ENCODE measurements around the gene PPP2R2C. TPM values are rescaled to one million over a fixed set of nuclear protein-coding genes. Genes with fewer than 3 reads are reported as not detected.

Gene PPP2R2C
- total RNA-seq, 1 experiment from 2014 or later: 0.03 TPM

GRCh38 chr4:6469898-6470501, 2.4 kb downstream of the PPP2R2C start:
- no peak for DNase-seq (ENCODE audit: low spot score)

DNA sequence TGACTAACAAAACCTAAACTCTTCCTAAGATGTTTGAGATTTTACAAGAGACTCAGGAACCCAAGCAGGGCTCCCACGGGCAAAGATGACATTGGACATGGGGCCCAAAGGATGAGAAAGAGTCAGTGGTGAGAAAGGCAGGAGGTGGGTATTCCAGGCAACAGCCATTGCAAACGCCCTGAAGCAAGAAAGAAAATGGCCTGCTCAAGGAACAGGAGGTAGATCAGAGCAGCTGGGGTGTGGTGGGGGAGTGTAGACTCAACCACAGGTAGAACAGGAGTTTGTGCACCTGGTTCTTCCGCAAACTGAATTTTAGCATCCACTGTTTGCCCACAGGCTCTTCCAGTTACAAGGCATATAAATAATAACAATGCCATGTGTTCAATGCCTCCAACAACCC, 3.3 kb downstream of the PPP2R2C start:
- no peak for DNase-seq (ENCODE audit: low spot score)

DNA sequence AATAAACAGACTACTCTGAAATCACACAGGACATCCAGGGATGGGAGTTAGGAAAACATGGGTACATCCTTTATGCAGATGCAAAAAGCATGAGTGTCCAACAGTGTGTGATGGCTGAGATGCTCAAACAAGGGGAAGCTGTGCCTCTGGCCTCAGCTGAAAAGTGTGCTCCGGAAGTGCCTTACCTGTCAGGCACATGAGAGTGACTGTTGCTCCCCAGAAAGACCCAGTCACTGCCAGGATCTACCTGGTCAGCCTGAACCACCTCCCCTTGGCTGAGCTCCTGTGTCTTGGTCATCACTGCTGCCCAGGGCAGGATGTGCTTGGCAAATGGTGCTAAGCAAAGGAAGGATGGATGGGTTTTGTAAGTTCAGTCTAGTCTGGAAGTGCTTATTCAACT, 4.0 kb downstream of the PPP2R2C start:
- DNase-seq (ENCODE audit: low spot score): no peak

DNA sequence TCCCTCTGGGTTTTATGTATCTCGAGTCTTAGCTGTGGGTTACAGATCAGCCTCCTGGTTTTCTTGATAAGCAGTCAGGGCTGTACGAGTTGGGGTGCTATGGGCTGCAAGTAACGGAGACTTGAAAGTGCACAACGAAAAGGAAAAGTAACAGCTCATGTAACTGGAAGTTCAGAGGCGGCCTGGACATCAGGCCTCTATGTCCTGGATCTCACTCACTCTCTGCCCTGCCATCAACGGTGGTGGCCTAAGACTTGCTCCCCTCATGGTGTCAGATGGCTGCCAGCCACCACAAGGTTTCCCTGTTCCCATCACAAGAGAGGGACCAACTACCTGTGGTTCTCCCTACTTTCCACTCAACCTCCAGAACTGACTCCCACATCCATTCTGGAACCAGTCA, 4.8 kb downstream of the PPP2R2C start:
- no peak for DNase-seq (ENCODE audit: low spot score)

GRCh38 chr4:6466756-6467381, 5.5 kb downstream of the PPP2R2C start:
- no peak for DNase-seq (ENCODE audit: low spot score)

DNA sequence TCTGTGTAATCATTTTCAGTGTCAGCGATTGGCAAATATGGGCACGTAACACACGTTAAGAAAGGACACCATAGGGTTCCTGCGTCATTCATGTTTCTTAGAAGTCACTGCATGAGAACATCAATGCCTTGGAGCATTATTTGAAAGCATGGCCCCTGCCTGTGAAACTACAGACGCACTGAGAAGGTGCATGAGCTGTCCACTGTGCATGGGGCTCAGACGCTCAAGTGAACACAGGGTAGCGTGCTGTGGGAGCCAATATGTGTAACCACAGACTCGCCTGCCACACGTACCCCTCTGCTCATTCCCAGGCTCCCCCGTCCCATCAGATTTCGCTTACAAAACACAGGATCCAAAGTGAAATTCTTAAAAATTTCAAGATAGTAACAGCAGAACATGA, 6.5 kb downstream of the PPP2R2C start:
- no peak for DNase-seq (ENCODE audit: low spot score)

- DNase-seq (ENCODE audit: low spot score): no peak
Observed at GRCh38 chr4:6464842-6465588, 7.4 kb downstream of the PPP2R2C start.

DNA sequence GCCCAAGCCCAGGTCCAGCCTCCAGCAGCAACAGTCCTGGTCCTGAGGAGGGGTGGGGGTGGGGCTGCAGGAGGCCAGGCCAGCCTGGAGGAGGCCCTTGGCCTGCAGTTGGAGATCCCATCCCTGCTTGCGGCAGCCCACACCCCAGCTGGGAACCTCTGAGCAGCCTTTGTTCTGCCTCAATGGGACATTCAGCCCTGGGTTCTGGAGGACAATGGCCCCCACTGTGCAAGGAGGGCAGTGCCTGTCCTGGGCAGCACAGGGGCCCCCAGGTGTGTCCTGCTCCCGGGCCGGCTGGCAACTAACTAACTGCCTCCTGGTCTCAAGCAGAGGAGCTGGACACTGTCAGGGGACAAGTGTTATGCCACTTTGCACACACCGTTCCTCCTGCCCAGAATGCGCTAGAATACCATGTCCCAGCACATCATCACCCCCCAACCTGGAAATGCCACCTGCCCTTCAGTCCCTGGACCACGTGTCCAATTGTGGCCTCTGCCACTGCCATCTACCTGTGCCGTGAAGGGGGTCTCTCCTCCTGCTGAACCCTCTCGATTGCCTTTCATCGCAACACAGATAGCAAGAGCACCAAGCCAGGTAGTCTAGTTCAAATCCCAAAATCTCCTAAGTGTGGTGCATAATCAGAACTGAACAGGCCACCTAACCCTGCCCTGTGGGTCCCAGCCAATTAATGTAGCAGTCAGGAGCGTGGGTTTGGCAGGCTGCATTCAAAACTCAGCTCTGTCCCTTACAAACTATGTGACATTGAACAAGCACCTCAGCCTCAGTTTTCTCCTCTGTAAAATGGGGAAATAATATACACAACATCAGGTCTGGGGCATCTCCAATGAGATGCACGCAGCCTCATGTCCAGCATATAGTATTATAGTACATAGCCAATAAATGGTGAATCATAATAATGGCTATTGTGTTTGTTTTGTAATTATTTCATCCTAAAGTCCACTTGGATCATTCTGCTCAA, 8.8 kb downstream of the PPP2R2C start:
- no peak for DNase-seq (ENCODE audit: low spot score)

- DNase-seq (ENCODE audit: low spot score): no peak
Observed at GRCh38 chr4:6461301-6462165, 10.9 kb downstream of the PPP2R2C start.

DNA sequence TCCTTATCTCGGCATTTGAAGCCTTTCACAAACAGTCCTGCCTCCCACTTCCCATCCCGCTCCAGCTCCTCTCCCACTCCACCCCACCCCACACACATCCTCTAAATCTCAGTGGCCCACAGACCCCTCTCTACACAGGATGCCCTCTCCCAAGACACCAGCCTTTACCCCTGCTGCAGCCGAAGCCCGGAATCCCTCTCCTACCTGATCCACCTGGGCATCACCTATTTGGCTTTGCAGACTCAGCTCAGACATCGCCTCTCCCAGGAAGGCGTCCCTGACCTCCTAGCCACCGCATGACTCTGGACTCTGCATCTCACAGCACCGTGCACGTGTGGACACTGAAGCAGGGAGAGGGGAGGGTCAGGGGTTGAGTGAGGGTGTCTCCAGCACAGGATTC, 11.5 kb downstream of the PPP2R2C start:
- no peak for DNase-seq (ENCODE audit: low spot score)

DNA sequence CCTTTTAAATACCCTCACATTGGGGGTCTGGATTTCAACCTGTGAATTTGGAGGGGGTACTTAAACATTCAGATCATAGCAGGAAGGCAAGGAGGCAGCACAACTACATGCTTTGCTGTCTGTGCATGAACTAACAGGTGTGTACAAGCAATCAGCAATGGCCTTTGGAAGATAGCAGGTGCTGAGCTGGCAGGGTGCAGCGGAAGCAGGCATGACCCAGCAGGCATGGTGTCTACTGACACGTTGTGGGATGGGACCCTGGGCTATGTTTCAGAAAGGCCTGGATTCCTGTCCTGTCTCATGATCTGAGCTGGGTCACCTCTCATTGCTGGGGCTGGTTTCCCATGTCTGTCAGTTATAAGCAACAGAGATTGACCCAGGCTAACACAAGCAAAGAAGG, 13.9 kb downstream of the PPP2R2C start:
- DNase-seq (ENCODE audit: low spot score): no peak

GRCh38 chr4:6456450-6456849, 16.0 kb downstream of the PPP2R2C start:
- DNase-seq (ENCODE audit: low spot score): no peak

DNA sequence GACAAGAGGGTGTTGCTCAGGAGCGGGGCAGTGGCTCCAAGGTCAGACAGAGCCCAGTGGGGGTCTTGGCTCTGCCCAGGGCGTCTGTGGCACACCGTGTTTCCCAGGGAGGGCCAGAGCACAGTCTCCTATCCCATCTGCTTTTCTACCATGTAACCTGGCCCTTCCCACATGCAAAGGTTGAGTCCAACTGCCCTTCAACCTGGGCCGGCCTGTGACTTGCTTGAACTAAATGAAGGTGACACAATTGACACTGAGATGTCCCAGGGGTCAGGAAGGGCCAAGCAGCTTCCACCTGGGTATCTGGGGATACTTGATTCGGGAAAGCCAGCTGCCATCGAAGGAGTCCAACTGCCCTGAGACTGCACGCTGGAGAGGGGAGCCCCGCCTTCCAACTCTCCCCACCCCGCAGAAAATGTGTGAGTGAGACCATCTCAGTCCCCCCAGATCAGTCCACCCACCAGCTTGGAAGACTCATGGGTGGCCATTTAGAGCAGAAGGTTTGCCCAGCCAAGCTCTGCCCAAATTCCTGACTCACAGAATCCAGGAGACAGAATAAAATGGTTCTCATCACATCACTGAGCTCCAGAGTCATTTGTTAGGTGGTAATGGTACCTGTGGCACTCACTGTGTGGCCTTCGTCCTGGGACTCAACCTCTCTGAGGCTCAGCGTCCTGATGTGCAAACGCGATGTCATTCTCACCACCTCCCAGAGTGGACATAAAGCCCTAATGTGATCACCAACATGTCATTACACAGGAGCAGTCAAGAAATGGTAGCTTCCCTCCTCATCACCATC, 18.1 kb downstream of the PPP2R2C start:
- DNase-seq (ENCODE audit: low spot score): no peak

DNA sequence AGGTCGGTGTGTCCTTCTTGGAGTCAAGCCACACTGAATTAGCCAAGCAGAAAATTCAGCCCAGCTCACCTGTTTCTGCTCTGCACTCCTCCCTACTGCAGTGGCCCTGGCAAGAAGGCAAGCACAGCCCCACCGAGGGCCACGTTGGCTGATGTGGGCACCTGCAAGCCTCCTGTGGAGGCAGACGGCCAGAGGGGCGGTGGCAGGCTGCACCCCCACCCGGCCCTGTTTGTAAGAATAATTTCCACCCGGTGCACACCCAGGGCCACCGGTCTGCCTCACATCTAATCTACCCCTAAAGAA, 18.8 kb downstream of the PPP2R2C start:
- DNase-seq (ENCODE audit: low spot score): no peak

DNA sequence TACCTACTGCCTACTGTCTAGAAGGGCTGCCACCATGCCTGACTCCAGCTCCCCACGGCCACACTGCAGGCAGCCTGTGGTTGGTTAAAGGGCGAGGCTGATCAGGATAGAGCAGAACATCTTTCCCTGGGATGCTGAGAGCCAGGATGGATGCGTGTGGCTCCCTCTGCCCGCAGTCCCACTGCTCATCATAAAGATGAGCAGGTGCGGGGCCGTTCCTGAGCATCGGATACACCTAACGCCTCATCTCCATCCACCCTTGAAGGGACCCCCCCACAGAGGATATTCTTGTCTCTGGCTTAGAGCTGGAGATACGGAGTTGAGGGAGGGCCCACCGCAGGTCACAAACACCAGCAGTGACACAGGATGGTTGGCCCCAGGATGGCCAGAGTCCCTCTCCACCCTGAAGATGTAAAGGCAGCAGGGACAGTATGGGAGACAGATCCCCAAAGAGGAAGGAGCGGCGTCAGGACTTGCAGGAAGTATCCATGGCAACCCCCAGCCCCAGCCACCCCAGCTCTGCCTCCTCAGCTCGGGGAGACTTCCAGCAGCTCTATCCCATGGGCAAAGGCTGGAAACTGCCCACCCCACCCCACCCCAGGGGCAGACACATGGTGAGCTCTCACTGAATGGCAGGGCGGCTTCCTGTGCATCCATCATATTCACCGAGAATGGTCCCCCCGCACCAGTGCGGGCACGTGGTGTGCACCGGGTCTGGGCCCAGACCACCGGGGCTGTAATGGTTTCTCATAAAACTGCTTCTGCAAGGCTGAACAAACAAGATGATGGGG, 19.3 kb downstream of the PPP2R2C start:
- DNase-seq (ENCODE audit: low spot score): no peak

GRCh38 chr4:6452116-6452896, 20.1 kb downstream of the PPP2R2C start:
- DNase-seq (ENCODE audit: low spot score): no peak

GRCh38 chr4:6451309-6451708, 21.1 kb downstream of the PPP2R2C start:
- no peak for DNase-seq (ENCODE audit: low spot score)

- no peak for DNase-seq (ENCODE audit: low spot score)
Observed at GRCh38 chr4:6450709-6451108, 21.7 kb downstream of the PPP2R2C start.
